GM19240 (cell line): Measurements from ENCODE around the gene GTF3C1.
A peak's percentile ranks its signal among the peaks of the same experiment; 100 is the strongest.
"Not testable (repeated sequence)": the region's sequence is repeated elsewhere in the genome, so short reads cannot be mapped to it uniquely, and the experiment has no call there.

ENCODE experiments used
- DNase-seq: peaks from one replicate; pipeline ENCODE4 v3.0.0; 2011; ENCODE audit warnings: low spot score; ENCODE audit not compliant: insufficient read length

Gene GTF3C1, protein sequence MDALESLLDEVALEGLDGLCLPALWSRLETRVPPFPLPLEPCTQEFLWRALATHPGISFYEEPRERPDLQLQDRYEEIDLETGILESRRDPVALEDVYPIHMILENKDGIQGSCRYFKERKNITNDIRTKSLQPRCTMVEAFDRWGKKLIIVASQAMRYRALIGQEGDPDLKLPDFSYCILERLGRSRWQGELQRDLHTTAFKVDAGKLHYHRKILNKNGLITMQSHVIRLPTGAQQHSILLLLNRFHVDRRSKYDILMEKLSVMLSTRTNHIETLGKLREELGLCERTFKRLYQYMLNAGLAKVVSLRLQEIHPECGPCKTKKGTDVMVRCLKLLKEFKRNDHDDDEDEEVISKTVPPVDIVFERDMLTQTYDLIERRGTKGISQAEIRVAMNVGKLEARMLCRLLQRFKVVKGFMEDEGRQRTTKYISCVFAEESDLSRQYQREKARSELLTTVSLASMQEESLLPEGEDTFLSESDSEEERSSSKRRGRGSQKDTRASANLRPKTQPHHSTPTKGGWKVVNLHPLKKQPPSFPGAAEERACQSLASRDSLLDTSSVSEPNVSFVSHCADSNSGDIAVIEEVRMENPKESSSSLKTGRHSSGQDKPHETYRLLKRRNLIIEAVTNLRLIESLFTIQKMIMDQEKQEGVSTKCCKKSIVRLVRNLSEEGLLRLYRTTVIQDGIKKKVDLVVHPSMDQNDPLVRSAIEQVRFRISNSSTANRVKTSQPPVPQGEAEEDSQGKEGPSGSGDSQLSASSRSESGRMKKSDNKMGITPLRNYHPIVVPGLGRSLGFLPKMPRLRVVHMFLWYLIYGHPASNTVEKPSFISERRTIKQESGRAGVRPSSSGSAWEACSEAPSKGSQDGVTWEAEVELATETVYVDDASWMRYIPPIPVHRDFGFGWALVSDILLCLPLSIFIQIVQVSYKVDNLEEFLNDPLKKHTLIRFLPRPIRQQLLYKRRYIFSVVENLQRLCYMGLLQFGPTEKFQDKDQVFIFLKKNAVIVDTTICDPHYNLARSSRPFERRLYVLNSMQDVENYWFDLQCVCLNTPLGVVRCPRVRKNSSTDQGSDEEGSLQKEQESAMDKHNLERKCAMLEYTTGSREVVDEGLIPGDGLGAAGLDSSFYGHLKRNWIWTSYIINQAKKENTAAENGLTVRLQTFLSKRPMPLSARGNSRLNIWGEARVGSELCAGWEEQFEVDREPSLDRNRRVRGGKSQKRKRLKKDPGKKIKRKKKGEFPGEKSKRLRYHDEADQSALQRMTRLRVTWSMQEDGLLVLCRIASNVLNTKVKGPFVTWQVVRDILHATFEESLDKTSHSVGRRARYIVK (N-terminal part only)

GRCh38 chr16:27549746-27550581, at the start of gene GTF3C1, which contains the start of gene KATNIP:
Gene GTF3C1 (minus strand): TSS chr16:27549913. CDS start chr16:27549890, 23 bp downstream.
Gene KATNIP (plus strand): TSS chr16:27550144. CDS start chr16:27550171, 27 bp downstream.
- DNase-seq, result peak; percentile 99

DNA sequence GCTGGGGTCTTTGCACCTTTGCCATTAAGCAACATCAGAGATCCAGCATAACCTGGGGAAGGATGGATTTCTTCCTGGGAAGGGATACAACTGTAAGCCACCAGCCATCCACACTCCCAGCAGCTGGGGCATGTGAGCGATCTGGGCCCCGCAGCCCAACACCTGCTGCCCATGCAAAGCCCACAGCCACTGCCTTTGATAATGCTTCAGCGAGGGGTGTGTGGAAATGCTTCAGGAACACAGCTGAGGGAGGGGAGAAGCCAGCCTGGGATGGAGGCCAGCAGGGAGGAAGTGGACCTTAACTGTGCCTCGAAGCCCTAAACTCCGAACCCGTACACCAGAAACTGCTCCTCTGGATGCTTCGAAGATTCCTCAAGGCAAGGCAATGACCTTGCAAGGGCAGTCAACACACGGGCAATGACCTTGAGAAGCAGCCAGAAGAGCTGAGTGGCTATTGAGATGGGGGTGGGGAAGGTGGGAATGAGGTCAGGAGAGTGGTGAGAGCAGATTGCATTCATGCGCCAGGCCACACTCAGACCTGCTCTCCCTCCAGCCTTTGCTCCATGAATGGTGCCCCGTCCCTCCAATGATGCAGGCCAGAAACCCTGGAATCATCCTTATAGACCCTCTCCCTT, 49.3 kb upstream of the GTF3C1 start:
- no peak for DNase-seq

GRCh38 chr16:27598220-27598619, 48.5 kb upstream of the GTF3C1 start:
- no peak for DNase-seq

GRCh38 chr16:27597361-27597760, 47.6 kb upstream of the GTF3C1 start:
- DNase-seq, result no peak

DNA sequence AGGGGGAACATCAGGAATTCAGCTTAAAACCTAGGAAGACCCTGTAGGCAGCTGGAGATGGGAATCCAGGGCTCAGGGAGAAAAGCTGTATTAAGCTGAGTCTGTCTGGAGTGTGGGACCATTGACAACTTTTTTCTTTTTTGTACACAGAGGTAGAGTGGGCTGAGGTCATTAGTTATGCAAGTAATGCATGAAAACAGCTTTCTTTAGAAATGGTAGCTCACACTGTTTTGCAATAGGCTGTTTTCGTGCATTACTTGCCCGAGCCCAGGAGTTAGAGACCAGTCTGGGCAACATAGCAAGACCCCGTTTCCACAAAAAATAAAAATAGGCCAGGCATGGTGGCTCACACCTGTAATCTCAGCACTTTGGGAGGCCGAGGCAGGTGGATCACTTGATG, 46.7 kb upstream of the GTF3C1 start:
- DNase-seq, result no peak

DNA sequence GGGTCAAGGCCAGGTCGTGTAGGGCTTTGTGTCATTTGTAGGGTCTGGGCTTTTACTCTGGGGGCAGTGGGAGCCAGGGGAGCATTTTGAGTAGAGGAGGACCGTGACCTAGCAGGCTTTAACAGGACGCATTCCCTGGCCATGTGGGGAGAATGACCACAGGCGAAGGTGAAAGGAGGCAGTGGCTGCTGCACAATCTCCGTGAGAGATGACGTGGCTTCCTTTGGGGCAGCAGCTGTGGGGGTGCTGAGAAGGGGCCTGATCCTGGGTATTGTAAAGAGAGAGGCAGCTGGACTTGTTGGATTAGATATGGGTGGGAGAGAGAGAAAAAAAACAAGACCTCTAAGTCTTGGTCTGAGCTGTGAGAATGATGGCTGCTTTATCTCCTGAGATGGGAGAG, 46.3 kb upstream of the GTF3C1 start:
- DNase-seq, result no peak

DNA sequence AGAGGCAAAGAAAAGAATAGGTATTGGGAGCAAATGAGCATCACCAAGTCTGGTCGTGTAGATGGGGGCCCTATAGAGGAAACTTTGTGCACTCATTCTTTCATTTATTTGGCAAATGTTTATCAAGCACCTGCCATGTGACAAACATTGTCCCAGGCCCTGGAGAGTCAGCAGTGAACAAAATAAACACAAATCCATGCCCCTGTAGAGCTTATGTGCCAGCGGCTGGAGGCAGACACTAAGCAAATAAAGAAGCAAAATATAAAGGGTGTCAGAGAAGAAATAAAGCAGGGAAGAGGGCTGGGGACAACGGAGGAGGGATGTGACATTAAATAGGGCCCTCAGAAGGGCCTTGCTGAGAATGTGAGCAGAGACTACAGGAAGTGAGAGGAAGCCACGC, 45.8 kb upstream of the GTF3C1 start:
- no peak for DNase-seq

DNA sequence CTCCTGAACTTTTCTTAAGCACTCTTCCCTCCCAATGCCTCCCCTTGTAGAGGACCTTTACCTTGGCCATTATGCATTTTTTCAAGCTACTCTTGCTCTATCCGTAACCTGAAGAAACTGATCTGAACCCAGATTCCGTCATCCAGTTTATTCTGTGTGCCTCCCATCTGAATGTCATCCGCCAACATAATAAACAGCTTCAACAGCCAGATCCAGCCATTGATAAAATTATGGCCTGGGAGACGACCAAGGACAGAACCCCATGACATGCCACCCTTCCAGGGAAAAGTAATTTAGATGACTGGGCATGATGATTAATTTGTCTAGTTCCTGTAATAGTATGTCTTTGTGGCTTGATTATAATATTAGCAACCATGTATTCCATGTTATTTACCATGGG, 42.1 kb upstream of the GTF3C1 start:
- no peak for DNase-seq

GRCh38 chr16:27588057-27588456, 38.3 kb upstream of the GTF3C1 start:
- DNase-seq, result no peak

DNA sequence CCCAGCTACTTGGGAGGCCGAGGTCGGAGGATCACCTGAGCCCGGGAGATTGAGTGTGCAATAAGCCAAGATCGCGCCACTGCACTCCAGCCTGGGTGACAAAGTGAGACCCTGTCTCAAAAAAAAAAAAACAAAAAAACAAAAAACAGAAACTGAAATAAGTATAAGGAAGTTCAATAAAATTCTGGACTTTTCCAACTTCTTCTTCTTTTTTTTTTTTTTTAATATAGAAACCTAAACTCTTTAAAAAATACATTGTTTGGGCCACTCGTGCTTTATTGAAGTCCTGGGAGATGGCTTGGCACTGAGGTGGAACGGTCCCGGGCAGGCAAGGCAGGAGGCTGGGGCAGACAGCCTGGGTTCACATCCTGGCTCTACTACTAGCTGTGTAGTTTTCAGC, 37.0 kb upstream of the GTF3C1 start:
- no peak for DNase-seq

GRCh38 chr16:27585200-27585599, 35.5 kb upstream of the GTF3C1 start:
- no peak for DNase-seq

DNA sequence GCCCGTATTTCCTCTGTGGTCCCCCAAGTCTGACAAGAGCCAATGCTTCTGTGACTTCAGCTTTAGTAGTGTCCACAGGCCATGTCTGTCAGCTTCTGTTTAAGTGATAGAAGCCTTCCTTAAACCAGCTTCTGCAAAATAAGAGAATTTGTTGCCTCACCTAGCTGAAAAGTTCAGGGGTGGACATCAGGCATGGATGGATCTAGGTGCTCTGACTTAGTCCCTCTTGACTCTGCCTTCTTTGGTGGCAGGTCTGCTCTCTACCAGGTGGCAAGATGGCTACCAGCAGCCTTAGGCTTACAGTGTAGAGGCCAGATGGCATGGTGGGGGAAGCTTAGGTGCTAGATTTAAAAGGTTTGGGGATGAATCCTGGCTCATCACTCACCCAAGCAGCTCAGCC, 33.9 kb upstream of the GTF3C1 start:
- DNase-seq, result no peak

DNA sequence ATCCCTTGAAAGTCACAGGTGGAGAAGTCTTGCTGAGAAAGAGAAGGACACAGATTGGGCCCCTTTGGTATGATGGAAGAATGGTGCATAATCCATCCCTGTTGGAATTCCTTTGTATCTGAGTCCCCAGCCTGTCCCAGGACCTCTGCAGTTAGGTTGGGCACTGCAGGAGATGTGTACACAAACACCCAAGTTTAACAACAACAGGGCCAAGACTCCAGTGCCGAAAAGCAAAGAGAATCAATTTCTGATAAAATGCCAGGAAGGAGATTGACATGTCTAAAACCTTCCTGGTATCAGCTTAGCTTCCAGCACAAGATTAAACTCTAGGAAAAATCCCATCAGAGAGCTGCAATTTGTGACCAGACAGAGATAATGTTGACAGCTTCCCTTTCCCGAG, 33.2 kb upstream of the GTF3C1 start:
- no peak for DNase-seq

GRCh38 chr16:27579087-27579980, 29.6 kb upstream of the GTF3C1 start:
- no peak for DNase-seq

GRCh38 chr16:27576729-27577128, 27.0 kb upstream of the GTF3C1 start:
- no peak for DNase-seq

- no peak for DNase-seq
These were observed 23.0 kb upstream of the GTF3C1 start for GRCh38 chr16:27572711-27573110.

DNA sequence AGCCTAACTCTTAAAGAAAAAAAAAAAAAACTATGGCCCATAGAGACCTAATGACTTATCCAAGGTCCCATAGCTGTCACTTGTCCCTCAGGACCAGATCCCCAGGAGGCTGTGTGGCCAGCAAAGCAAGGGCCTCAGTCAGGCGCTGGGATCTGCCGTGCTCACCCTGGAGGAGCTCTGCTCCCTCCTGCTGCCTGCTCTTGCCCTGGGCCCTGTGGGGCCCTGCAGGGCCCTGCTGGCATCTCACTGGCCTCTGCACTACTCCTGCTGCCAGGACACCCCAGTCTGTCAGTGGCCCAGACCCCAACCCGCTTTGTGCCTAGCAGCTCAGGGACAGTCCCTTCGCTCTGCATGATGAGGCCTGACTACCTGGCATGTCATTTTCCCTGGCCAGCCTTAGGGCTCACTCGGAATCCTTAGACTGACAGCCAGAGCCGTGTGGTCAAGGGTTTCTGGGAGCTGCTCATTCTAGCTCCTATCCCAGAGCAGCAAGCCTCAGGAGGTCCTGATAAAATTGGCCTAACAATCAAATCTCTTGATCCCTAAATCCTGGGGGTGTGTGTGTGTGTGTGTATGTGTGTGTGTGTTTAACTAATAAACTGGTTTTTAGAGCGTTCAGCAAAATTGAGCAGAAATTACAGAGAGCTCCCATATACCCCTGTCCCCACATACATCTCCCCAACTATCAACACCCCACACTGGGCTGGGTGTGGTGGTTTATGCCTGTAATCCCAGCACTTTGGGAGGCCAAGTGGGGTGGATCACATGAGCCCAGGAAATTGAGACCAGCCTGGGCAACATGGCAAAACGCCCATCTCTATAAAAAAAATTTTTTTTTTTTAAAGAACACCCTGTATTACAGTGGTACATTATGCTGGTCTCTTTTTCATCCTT, 22.0 kb upstream of the GTF3C1 start:
- DNase-seq, result no peak

DNA sequence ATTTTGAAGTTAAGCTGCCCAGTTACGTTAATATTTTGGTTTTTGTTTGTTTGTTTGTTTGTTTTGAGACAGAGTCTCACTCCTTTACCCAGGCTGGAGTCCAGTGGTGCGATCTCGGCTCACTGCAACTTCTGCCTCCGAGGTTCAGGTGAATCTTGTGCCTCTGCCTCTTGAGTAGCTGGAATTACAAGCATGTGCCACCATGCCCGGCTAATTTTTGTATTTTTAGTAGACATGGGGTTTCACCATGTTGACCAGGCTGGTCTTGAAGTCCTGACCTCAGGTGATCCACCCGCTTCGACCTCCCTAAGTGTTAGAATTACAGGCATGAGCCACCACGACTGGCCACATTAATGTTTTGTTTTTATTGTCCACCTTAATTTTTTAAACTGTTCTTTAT, 21.3 kb upstream of the GTF3C1 start:
- DNase-seq, result not testable (repeated sequence)
